Testis (tissue), 2 donors: Measurements from ENCODE around the gene IDE.

Experiments
- CTCF ChIP-seq, 3 experiments: fragments of 450-650 bp in 2 of 3; fragments of 200-600 bp in 1 of 3; sonication (generic) in 1 of 3; IDR thresholded peaks; one replicate each; pipeline ENCODE4 v1.5.1; 2016 to 2019; ENCODE audit warnings: antibody characterized with exemption in 3 of 3, mild to moderate bottlenecking in 2 of 3, moderate library complexity in 1 of 3
- POLR2A ChIP-seq: fragments of 450-650 bp; IDR thresholded peaks from one replicate; pipeline ENCODE4 v1.6.1; 2017; ENCODE audit warnings: antibody characterized with exemption, mild to moderate bottlenecking, moderate library complexity

DNA sequence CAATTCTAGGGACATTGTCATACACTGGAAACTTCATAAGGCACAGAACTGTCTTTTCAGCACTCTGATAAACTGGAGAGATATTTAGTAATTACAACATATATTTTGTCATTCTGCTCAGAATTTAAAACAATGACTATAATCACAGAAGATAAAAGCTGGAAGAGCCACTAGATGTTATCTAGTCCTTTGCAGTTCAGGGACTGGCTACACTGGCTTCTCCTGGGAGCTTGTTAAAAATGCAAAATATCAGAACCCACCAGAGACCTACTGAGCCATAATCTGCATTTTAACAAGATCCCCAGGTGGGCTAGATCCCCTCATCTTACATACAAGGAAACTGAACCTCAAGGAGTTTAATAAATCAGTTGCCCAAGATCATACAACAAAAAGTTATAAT lies 32.3 kb downstream of the IDE start:
- TF ChIP-seq CTCF (IDR thresholded peaks at IDR 0.05) (no peak), POLR2A (no peak)
